Astrocyte (in vitro differentiated cells and primary cell): ENCODE data around the gene TMEM119. TPM values are rescaled to one million over a fixed set of nuclear protein-coding genes. Genes with fewer than 3 reads are reported as not detected.
"Not testable (repeated sequence)": the region's sequence is repeated elsewhere in the genome, so short reads cannot be mapped to it uniquely, and the experiment has no call there.

Experiments
- DNase-seq: peaks from one replicate; pipeline ENCODE4 v3.0.0-alpha.2; 2010; ENCODE audit warnings: low read depth
- FAIRE-seq: peaks from 2 replicates; lab custom pipeline; 2011; peaks lifted over from hg19 to GRCh38; lab: Jason Lieb, UNC
- H2AFZ ChIP-seq: 2 replicates; pipeline ENCODE4 v1.6.0; 2012; ENCODE audit warnings: low read depth, low read length, inconsistent platforms
- H3K27ac ChIP-seq: 2 replicates; pipeline ENCODE4 v1.5.1; 2011; ENCODE audit warnings: low read depth, low read length, inconsistent platforms
- H3K27me3 ChIP-seq: 2 replicates; pipeline ENCODE4 v1.6.0; 2011; ENCODE audit warnings: low read length, inconsistent platforms; ENCODE audit not compliant: insufficient read depth
- H3K36me3 ChIP-seq: 2 replicates; pipeline ENCODE4 v1.5.1; 2011; ENCODE audit warnings: low read length, inconsistent platforms; ENCODE audit not compliant: insufficient read depth
- H3K4me1 ChIP-seq: 2 replicates; pipeline ENCODE4 v1.5.1; 2011; ENCODE audit warnings: low read length, inconsistent platforms; ENCODE audit not compliant: insufficient read depth
- H3K4me2 ChIP-seq: 2 replicates; pipeline ENCODE4 v1.6.0; 2012; ENCODE audit warnings: low read length, inconsistent platforms
- H3K4me3 ChIP-seq: 2 replicates; pipeline ENCODE4 v1.5.1; 2011; ENCODE audit warnings: low read depth, mild to moderate bottlenecking, low read length, inconsistent platforms; ENCODE audit not compliant: insufficient read depth
- H3K79me2 ChIP-seq: 2 replicates; pipeline ENCODE4 v1.6.0; 2012; ENCODE audit warnings: mild to moderate bottlenecking, low read length, inconsistent platforms; ENCODE audit not compliant: insufficient read depth
- H3K9ac ChIP-seq: 2 replicates; pipeline ENCODE4 v1.6.0; 2012; ENCODE audit warnings: mild to moderate bottlenecking, low read length, inconsistent platforms
- H3K9me3 ChIP-seq: 2 replicates; pipeline ENCODE4 v1.5.1; 2012; ENCODE audit warnings: low read depth, mild to moderate bottlenecking, low read length, inconsistent platforms; ENCODE audit not compliant: insufficient read depth
- H4K20me1 ChIP-seq: 2 replicates; pipeline ENCODE4 v1.6.0; 2012; ENCODE audit warnings: low read length, inconsistent platforms; ENCODE audit not compliant: insufficient read depth
- H3K27ac Mint-ChIP-seq: one replicate; pipeline ENCODE4 v1.8.0; 2021; ENCODE audit warnings: mild to moderate bottlenecking, mixed read lengths; ENCODE audit not compliant: unreplicated experiment
- H3K27me3 Mint-ChIP-seq: one replicate; pipeline ENCODE4 v1.8.0; 2021; ENCODE audit warnings: low read depth, mixed read lengths; ENCODE audit not compliant: unreplicated experiment
- H3K36me3 Mint-ChIP-seq: one replicate; pipeline ENCODE4 v1.8.0; 2021; ENCODE audit warnings: low read depth, mixed read lengths; ENCODE audit not compliant: unreplicated experiment
- H3K4me1 Mint-ChIP-seq: one replicate; pipeline ENCODE4 v1.8.0; 2021; ENCODE audit warnings: low read depth, mixed read lengths; ENCODE audit not compliant: unreplicated experiment
- H3K4me3 Mint-ChIP-seq: one replicate; pipeline ENCODE4 v1.8.0; 2021; ENCODE audit warnings: mild to moderate bottlenecking, moderate library complexity, mixed read lengths; ENCODE audit not compliant: unreplicated experiment
- H3K9me3 Mint-ChIP-seq: one replicate; pipeline ENCODE4 v1.8.0; 2021; ENCODE audit warnings: mild to moderate bottlenecking, mixed read lengths; ENCODE audit not compliant: unreplicated experiment
- EZH2 ChIP-seq: IDR thresholded peaks from 2 replicates; pipeline ENCODE4 v1.6.1; 2012; ENCODE audit warnings: mild to moderate bottlenecking, low read length, inconsistent platforms; ENCODE audit not compliant: insufficient read depth
- total RNA-seq: library from RNA; stranded (reverse); gene quantifications from 2 replicates; pipeline ENCODE4 v1.2.1, GENCODE V29; 2021
- TF ChIP-seq, protein P1 (sequence below): IDR thresholded peaks from 2 replicates; pipeline ENCODE4 v1.5.1; 2011; ENCODE audit warnings: low read depth, mild to moderate bottlenecking, inconsistent platforms, low read length, moderate library complexity; ENCODE audit not compliant: insufficient read depth

The TMEM119 gene
- total RNA-seq, 1 donor from 2014 or later: 0.91 TPM

DNA sequence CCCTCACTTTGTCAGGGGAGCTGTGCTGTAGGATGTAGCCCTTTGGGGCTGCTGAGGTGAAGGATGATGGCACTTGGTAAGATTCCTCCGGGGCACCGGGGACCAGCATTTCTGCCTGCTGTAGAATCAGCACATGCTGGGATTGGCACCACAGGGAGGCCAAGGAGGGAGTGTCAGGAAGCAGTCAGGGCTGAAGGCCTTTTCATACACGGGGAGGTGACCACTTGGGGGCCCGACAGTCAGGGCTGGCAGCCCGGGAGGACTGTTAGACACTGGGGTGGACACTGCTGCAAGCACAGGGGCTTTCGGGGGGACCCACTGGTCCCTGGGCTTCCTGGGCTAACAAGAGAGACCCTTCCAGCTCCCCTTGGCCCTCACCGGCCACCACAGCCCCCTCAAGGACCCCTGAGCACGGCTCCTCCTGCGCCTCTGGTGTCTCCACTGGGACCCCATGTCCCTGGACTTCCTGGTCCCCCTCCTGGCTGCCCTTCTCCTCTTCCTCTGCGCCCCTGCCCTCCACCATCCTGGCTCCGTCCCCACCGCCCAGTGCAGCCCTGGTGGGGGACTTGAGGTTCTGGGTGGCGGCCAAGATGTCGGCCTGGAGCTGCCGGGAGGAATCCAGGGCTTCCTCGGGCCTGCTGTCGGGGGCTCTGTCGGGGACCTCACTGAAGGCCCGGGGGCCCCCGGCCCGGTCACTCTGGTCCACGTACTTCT is 6.5 kb downstream of the TMEM119 start:
- FAIRE-seq: no peak
- Histone ChIP-seq H4K20me1 (peaks cover 7% of the 10 kb centered on the region), H3K4me3 (no peak overlapping the region), H3K9ac (no peak overlapping the region), H2AFZ (no peak overlapping the region), H3K4me2 (no peak overlapping the region), H3K27me3 (no peaks in the 10 kb centered on the region), H3K36me3 (no peaks in the 10 kb centered on the region), H3K27ac (no peak overlapping the region), H3K4me1 (no peaks in the 10 kb centered on the region), H3K9me3 (no peaks in the 10 kb centered on the region), H3K79me2 (no peaks in the 10 kb centered on the region)
- no peak for DNase-seq
- H3K27me3 Mint-ChIP-seq: peaks cover 5% of the 10 kb centered on the region
- H3K9me3 Mint-ChIP-seq: no peaks in the 10 kb centered on the region
- no peak for TF ChIP-seq EZH2
- TF ChIP-seq, protein P1, sequence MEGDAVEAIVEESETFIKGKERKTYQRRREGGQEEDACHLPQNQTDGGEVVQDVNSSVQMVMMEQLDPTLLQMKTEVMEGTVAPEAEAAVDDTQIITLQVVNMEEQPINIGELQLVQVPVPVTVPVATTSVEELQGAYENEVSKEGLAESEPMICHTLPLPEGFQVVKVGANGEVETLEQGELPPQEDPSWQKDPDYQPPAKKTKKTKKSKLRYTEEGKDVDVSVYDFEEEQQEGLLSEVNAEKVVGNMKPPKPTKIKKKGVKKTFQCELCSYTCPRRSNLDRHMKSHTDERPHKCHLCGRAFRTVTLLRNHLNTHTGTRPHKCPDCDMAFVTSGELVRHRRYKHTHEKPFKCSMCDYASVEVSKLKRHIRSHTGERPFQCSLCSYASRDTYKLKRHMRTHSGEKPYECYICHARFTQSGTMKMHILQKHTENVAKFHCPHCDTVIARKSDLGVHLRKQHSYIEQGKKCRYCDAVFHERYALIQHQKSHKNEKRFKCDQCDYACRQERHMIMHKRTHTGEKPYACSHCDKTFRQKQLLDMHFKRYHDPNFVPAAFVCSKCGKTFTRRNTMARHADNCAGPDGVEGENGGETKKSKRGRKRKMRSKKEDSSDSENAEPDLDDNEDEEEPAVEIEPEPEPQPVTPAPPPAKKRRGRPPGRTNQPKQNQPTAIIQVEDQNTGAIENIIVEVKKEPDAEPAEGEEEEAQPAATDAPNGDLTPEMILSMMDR: no peak
- no peaks in the 10 kb centered on the region for H3K36me3 Mint-ChIP-seq
- no peak overlapping the region for H3K27ac Mint-ChIP-seq
- H3K4me3 Mint-ChIP-seq: no peak overlapping the region
- H3K4me1 Mint-ChIP-seq: peaks cover 7% of the 10 kb centered on the region

- not testable (repeated sequence) for H3K79me2 ChIP-seq, DNase-seq, H3K27me3 ChIP-seq, H3K36me3 ChIP-seq, H3K4me1 Mint-ChIP-seq, H2AFZ ChIP-seq, H3K9me3 ChIP-seq, H3K4me3 ChIP-seq, H3K4me2 ChIP-seq, H3K4me1 ChIP-seq, H4K20me1 ChIP-seq, H3K9ac ChIP-seq, H3K4me3 Mint-ChIP-seq, H3K27me3 Mint-ChIP-seq, FAIRE-seq, H3K27ac ChIP-seq, H3K36me3 Mint-ChIP-seq, H3K9me3 Mint-ChIP-seq, H3K27ac Mint-ChIP-seq
These were observed 7.4 kb downstream of the TMEM119 start for GRCh38 chr12:108590463-108590862.

GRCh38 chr12:108589840-108590229 is 8.0 kb downstream of the TMEM119 start:
- peaks cover 7% of the 10 kb centered on the region for H3K4me1 Mint-ChIP-seq
- Histone ChIP-seq H3K9ac (no peak overlapping the region), H3K79me2 (no peaks in the 10 kb centered on the region), H4K20me1 (no peaks in the 10 kb centered on the region), H3K4me2 (no peak overlapping the region), H3K27me3 (no peaks in the 10 kb centered on the region), H3K4me1 (no peaks in the 10 kb centered on the region), H2AFZ (no peak overlapping the region), H3K9me3 (no peaks in the 10 kb centered on the region), H3K4me3 (no peak overlapping the region), H3K27ac (no peak overlapping the region), H3K36me3 (no peaks in the 10 kb centered on the region)
- FAIRE-seq: no peak
- H3K9me3 Mint-ChIP-seq: no peaks in the 10 kb centered on the region
- no peak for TF ChIP-seq EZH2
- TF ChIP-seq, protein P1: no peak
- H3K27ac Mint-ChIP-seq: no peak overlapping the region
- peaks cover 5% of the 10 kb centered on the region for H3K27me3 Mint-ChIP-seq
- H3K36me3 Mint-ChIP-seq: no peaks in the 10 kb centered on the region
- H3K4me3 Mint-ChIP-seq: no peak overlapping the region
- DNase-seq: no peak
